ENCODE data around the gene KSR1.

GRCh38 chr17:27669136-27669535 is 212.9 kb downstream of the KSR1 start:
- TF ChIP-seq CTCF (IDR thresholded peaks at IDR 0.05 in 4 of 5, conservative IDR thresholded peaks at IDR 0.05 in 1 of 5) (no peak), POLR2A (IDR thresholded peaks at IDR 0.05) (no peak)

Data from gastrocnemius medialis (tissue), 4 donors.